ENCODE measurements around the gene MSI2.

MSI2 gene

DNA sequence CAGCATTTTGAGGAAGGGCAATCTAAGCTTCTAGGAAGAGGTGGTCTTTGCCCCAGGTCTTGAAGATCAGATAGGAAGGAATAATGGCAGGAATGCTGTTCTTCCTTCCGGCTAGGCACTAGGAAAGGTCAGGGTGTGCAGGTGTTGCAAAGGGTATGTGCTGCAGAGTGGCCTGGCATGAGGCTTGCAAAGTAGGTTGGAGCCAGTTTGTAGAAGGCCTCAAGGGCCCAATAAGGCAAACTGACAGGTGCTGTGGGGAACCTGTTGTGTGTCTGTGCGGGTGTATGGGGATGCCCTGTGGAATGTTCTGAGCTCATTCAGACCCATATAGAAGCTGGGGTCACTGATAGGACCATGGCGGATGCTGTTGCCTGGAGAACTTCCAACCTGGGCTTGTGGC is 12.7 kb downstream of the MSI2 start:
- no peak for DNase-seq (ENCODE audit: extremely low read depth in 1 of 2, low read depth in 1 of 2)

DNA sequence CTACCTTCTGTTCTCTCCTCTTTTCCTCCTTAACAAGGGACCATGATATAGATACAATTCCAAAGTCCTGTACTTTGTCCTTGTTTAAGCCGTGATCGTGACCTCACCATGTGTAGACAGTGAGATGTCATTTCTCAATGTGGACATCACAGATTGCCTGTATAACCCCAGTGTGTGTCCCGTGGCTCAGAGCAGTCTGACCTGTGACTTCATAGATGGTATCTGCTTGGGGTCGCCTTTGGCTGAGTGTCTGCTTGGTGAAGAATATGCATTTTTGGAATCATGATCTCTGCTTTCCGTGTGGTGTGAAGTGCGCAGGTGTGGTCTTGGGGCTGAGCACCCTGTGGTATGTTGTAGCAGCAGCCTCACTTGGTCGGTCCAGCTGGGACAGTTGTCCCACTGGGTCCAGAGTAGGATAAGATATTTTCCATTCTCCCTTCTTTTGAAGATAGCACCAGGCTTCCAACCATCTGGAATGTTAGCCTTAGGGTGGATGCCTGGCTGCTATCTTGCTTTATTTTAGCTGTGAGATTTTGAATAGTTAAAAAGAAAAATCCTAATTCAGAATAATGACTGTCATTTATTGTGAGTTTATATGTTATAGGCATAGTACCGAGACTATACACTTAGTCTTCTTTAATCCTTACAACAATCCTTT is 13.4 kb downstream of the MSI2 start:
- DNase-seq (ENCODE audit: extremely low read depth in 1 of 2, low read depth in 1 of 2): no peak

DNA sequence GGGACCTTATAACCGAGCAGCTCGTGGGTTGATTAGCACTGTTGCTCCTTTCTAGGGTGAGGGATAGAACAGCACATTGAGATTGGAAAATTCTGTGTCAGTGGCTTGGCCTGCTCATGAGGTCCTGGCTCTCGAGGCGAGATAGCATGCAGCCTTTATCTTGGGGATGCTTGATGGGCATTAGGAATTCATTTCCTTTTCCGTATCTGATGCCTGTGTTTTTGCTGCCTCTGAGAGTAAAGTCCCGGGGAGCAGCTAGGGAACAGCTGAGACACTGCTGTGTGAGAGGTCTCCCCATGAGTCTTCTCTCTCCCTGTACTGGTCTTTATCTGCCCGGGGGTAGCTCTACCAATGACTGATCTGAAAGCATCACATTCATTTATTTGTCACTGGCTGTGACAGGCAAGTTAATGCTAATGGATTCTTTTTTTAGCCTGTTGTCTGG is 14.5 kb downstream of the MSI2 start:
- DNase-seq (ENCODE audit: extremely low read depth in 1 of 2, low read depth in 1 of 2): no peak

DNA sequence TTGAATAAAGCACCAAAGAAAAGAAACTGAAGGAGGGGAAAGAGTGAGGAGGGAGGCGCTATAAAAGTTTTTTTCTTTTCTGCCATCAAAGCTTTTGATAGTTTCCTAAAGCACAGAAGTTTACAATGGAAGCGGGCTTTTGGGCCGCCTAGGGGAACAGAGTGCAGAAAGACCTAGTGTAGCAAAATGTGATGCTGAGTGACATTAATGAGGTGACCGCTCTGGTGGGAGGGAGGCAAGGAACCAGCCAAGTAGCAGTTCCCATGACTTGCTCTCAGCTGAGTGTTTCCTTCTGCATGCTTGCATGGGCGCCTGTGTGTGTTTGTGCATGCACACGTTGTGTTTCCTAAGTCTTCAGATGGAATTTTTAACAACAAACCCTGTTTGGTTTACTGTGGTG is 15.5 kb downstream of the MSI2 start:
- DNase-seq (ENCODE audit: extremely low read depth in 1 of 2, low read depth in 1 of 2): no peak

DNA sequence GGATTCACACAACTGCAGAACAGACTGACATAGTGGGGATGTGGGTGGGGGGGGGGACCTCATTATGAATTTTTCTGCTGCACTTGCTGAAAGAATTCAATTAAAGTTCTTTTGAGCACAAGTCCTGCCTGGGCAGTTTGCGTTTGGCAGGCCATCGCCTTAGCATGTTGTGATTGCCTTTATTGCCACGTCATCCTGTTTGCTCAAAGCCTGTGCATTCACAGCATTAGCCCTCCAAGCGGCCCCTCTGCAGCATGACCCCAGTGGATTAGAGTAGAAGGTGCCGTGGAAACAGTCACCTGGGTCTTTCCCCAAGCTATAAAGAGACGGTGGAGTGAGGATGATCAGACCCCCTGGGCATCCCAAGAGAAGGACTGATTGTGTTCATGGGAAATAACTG is 17.2 kb downstream of the MSI2 start:
- DNase-seq (ENCODE audit: extremely low read depth in 1 of 2, low read depth in 1 of 2): no peak

DNA sequence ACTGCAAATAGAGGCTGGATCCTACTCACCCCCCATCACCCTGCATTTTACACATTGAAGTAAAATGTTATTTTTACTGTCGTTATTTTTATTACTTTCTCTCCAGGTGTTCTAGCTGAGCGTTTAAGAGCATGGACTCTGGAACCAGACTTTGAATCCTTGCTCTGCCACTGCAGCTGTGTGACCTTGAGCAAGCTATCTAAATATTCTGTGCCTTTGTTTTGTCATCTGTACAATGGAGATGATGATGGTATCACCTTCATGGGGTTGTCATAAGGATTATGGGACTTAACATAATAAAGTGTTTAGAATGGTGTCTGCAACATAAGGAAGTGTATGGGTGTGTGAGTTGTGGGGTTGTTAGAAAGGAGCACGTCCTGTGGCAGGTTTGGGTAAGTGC is 17.8 kb downstream of the MSI2 start:
- DNase-seq (ENCODE audit: extremely low read depth in 1 of 2, low read depth in 1 of 2): no peak

DNA sequence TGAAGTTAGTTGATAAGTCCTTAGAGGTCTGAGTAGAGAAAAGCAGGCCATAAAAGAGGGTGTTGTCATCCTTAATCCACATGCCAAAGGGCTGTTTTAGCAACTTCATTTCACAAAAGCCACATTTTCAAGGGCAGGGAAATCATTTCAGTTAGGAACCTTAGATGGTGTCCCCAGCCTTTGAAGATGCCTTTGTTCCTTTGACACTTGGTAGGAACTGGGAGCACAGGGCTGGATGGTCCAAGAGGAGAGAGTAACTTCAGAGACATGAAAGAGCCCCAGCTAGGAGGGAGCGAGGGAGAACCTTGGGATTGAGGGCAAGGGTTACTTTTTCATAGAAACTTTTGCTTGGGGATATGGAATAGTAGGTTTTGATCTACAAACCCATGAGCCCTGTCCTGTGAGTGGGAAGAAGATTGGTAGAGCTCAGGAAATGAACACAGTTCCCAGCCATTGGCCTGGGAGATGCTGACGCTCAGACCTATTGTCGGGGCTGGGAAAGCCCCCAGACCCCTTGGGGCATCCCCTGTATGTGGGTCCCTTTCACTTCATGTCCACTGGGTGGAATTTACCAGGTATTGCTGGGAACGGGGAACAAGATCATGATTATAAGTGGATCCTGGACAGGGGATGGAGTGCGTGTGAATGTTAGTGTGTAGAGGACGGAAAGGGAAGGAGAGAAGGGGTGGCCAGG is 18.9 kb downstream of the MSI2 start:
- no peak for DNase-seq (ENCODE audit: extremely low read depth in 1 of 2, low read depth in 1 of 2)

DNA sequence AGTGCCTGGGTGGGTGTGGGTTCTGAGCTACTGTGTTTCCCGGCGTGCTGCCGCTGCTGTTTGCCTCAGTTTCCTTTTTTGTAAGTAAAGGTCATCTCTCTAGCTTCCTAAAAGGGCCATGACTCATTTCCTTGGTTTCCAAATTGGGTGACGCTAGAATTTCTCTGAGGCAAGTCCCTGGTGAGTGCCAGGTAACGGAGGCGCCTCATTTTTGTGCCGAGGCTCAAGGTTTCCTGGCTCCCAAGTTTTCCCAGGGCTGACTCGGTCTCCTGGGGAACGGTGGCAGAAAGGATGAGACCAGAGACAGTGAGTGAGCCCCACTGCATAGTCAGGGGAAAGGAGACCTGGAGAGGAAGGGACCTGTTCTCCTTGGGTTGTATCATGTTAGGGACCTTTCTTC is 20.3 kb downstream of the MSI2 start:
- no peak for DNase-seq (ENCODE audit: extremely low read depth in 1 of 2, low read depth in 1 of 2)

DNA sequence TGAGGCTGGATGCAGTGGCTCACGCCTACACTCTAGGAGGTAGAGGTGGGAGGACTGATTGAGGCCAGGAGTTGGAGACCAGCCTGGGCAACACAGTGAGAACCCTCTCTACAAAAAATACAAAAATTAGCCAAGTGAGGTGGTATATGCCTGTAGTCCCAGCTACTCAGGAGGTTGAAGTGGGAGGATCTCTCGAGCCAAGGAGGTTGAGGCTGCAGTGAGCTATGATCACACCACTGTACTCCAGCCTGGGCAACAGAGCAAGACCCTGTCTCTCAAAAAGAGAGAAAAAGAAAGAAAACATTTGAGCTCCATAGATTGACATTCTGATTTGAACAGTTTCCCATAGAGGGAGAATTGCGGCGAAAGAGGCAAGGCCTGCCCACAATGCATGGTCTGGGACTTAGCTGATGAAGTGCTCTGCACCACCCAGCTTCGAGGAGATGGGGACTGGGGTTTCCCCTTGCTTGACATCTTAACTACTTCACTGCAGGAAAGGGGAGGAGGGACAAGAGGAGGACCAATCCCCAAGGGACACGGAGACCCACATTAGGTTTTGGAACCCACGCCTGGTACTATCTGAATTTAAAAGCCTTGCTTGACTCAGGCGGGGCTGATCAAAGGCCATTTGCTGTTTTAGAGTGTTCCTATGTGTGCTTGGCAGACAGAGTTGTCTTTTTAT is 21.7 kb downstream of the MSI2 start:
- no peak for DNase-seq (ENCODE audit: extremely low read depth in 1 of 2, low read depth in 1 of 2)

DNA sequence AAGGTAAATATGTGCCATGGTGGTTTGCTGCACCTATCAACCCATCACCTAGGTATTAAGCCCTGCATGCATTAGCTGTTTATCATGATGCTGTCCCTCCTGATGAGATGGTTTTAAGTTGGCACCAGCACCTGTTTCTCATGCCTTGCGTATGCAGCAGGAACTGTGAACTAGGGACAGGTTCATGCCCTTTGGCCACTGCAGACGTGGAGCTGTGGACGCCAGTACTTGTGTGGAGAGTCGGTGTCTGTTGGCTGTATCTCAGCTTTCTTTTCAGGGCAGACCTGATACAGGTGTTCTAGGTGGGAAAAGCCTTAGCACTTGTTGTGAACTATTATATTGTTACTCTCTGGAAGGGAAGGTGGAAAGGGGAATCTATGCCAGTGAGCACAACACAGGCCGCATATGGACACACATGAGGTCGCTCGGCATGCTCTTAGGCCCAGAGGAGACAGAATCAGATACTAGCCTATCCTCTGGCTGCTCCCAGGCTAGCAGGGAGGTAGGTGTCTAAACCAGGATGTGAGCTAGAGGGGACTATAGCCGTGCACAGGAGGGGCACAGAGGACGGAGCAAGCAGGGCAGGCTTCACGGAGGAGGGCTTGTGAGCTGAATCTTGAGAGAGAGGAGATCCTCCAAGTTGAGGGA is 22.5 kb downstream of the MSI2 start:
- DNase-seq (ENCODE audit: extremely low read depth in 1 of 2, low read depth in 1 of 2): no peak

DNA sequence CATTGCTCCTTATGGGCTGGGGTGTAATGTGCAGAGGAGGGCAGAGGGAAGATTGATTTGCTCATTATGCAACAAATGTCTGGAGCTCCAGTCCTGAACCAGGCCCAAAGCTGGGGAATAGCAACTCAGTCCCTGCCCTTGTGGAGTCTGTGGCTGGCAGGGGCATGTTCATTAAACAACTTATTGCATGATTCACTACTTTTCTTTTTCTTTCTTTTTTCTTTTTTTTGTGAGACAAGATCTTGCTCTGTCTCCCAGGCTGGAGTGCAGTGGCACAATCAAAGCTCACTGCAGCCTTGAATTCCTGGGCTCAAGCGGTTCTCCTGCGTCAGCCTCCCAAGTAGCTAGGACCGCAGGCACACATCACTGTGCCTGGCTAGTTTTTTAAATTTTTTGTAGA is 23.1 kb downstream of the MSI2 start:
- no peak for DNase-seq (ENCODE audit: extremely low read depth in 1 of 2, low read depth in 1 of 2)

DNA sequence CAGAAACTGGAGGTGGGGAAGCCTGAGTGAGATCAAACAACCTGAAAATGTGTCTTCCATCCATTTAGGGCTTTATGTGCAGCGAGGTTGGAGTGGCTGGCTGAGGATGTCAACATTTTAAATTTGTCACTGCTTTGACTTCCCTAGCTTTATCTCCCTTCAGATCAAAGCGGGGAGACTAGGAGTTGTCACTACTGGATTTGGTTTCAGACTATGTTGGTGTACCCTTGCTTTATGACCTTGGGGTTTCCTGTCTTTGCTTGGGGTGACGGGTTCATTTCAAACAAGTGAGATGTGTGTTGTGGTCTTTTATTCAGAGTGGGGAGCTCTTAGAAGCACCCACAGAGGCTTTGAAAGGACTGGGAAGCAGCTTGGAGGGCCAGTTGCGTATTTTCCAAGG is 25.6 kb downstream of the MSI2 start:
- no peak for DNase-seq (ENCODE audit: extremely low read depth in 1 of 2, low read depth in 1 of 2)

DNA sequence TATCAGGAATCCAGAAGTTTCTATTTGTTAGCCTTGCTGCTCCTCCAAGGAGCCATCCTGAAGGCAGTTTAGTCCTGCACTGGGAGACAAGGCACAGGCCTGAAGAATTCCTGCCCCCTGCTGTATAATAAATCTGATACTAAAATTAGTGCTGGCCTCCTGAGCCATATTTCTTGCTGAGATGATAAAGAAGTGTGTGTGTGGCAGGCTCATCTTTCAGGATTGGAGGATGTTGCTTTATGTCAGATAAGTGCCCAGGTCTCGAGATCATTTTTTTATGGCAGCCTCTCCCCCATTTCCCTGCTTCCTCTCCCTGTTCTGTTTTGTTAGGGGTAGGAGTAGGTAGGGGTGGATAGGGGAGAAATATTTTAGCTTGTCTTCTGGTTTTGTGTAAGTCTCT is 26.0 kb downstream of the MSI2 start:
- no peak for DNase-seq (ENCODE audit: extremely low read depth in 1 of 2, low read depth in 1 of 2)

DNA sequence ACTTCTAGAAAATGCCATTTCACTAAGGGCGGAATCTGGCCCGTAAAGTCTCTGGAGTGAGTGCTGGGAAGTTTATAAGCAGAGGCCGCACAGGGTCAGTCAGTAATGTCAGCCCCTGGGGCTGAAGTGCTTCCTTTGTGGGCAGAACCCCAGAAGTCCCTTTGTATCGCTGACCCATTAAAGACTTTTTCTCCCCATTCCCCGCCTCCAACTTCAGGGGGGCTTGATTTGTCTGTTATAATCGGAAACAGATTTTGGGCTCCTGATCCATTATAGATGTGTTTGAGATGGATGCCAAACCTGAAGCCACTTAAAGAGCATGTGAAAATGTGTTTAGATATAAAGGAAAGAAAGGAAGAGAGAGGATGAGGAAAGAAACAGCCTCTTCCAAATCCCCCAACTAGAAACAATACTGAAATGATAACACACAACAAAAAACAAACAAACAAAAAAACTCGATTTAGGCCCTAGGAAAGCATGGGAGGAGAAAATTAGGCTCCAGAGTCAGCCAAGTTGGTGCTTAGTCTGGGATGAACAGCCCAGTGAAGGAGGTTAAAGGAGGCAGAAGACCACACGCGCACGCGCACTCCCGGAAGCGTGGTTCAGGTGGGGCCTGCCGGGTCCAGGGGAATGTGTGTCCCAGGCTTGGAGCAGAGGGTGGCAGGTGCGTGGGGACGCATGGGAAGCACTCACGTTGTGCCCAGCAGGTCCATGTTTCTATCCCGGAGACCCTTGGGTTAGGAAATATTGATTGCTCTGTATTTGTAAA is 27.1 kb downstream of the MSI2 start:
- DNase-seq (ENCODE audit: extremely low read depth in 1 of 2, low read depth in 1 of 2): no peak

DNA sequence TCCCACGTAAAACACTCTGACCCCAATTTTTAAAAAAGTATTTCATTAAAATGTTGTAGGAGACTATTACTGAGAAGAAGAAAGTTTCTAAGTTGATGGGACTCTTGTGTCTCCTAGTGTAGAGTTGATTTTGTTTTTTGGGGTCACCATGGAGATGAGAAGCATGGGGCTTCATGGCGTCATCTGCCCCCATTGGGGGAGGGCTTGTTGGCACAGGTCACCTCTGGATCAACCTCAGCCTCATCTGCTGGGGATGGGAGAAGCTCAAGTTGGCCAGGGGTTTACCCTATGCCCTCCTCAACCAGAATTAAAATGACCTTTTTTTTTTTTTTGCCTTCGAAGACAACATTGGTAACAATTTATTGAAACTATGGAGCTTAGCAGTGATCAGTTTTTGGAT is 28.3 kb downstream of the MSI2 start:
- no peak for DNase-seq (ENCODE audit: extremely low read depth in 1 of 2, low read depth in 1 of 2)

DNA sequence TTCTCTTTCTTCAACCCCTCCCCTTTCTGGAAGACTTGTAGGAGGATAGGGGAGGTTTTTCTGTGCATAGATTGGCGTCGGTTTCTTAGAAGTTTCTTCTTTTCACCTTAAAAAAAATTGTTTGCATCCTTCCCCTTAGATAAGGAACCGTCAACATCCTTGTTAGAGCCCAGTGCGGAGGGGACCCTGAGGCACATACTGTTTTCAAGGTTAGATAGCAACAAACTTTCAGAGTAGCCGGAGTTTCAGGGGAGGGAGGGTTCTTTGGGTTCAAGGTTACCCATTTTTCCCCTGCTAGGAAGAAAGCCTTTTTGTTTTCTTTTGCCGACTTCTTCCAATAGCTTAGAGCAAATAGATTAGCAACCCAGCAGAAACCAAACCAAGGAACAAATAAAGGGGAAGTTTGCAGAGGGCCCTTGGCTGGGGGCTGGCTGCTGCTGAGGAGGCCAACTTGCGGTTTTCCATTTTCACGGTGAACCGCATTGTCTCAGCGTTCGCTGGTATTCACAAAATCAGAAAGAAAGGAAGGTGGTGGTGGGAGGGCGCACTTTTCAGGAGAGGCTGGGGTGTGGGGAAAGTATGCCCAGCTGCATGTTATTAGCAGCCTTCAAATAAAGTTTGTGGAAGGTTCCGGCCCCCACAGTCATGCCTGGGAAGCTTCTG is 28.8 kb downstream of the MSI2 start:
- peak in 1 of 2 donors; percentile 11 for DNase-seq (ENCODE audit: extremely low read depth in 1 of 2, low read depth in 1 of 2)

DNA sequence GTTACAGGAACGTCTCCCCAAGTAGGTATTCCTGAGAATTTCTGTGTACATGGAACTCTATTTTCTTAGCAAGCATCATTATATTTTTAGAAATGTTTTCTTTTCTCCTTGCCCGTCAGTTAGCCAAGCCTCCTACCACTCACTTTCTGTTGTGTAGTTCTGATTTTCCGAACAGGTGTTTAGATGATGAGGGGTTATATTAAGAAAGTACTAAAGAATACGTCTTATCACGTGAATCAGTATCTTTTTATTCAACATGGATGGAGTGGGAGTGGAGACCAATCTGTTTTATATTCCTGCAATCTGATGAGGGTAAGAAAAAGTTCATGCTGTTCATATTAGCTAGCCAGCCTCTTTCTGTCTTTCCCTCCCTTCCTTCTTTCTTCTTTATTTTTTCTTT is 29.4 kb downstream of the MSI2 start:
- no peak for DNase-seq (ENCODE audit: extremely low read depth in 1 of 2, low read depth in 1 of 2)

DNA sequence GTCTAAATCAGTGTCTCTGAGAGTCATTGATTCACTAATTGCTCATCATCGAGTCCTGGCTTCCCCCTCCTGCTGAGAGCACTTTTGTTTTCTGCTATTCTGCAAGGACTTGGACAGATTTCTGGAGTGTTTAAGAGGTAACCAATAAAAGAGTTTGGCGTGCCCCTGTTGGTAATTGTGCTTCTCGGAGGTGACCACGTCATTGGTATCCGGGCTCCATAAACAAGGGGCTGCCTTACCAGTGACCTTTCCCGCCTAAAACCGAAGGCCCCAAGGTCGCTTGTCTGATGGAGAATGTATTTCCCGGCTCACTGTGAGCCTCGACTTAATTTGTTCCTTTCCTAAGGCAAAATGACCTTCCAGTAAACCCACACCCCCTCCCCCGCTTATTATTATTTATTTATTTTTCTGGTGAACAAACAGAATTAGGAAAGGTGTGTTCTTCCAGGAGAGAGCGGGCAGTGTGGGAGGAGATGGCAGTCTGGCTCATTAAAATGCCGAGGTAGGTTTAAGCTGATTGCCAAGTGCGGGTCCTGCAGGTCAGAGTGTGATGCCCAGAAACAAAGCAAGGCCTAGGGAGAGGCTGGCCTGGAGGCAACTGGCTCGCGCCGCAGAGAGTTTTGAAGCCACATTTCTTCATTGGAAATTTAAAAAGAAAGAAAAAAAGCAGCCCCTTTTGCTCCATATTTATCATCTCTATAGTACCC is 30.2 kb downstream of the MSI2 start:
- DNase-seq (ENCODE audit: extremely low read depth in 1 of 2, low read depth in 1 of 2): no peak

DNA sequence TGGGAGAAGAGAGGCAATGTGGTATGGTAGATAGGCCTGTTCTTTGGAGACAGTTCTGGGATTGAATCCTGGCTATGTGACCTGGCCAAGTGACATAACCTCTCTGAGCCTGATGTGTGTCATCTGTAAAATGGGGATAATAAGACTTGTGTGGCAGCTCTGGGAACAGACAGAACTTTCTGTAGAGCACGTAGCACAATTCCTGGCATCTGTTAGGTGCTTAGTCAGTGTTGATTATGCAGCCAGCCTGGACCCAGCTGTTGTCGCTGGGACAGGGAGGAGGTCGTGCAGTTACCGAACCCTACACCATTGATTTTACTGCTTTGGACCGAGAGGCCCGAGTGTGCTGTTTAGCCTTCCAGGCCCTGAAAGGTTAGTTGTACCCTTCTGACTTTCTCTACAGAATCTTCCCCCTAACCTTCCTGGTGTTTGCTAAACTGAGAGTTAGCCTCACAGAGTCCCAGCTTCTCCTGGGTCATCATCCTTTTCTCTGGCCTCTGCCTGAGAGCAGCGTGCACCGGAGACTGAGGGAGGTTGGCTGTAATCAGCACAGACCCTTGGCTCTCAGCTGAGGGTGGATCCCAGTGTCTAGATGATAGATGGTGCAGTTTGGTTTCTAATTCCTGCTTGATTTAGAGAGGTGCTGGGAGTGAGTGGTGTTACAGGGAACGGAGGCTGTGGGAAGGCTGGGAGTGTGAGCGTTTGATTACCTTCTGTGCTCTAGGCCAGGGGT is 31.9 kb downstream of the MSI2 start:
- DNase-seq (ENCODE audit: extremely low read depth in 1 of 2, low read depth in 1 of 2): no peak
